GDM1 (cell line): ENCODE measurements around the gene USP44.
"Not testable (repeated sequence)": the region's sequence is repeated elsewhere in the genome, so short reads cannot be mapped to it uniquely, and the experiment has no call there.

ENCODE experiments used
- DNase-seq: peaks from one replicate; lab custom pipeline; 2025; lab: John Stamatoyannopoulos, UW

Gene USP44

DNA sequence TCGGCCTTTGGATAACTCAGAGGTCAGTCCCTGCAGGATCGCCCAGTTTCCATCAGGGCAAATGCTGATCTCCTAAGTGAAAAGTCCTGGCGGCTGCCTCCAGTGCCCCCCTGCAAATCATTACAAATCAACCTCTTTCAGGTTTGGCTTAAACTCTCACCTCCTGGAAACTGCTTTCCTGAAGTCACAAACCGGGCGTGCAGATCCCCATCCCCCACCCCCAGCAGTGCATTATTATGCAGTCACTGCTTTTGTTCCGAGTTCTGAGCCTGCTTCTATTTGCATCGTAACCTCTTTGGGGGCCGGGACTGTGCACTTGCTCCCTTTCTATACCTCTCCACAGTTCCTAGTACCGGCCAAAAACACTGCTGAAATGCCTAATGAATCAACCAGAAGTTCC is at the start of gene USP44:
TSS of gene USP44 (minus strand) at position 172 of the 400 bp plus-strand sequence. CDS start 17,220 bp downstream, outside the sequence.
- no peak for DNase-seq

DNA sequence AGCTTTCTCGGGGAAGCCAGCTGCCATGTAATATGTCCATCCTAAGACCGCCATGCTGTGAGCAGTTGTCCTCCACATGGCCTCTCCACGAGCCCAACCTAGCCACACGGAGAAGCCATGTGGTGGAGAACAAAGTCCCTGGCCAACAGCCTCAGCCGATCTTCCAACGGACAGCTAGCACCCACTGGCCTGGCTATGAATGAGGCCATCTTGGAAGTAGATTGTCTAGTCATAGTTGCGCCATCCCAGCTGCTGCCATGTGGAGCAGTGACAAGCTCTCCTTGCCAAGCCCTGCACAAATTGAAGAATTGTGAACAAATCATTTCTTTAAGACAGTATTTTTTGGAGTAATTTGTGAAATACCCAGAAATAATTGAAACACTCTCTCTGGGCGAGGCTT is 49.3 kb upstream of the USP44 start:
- DNase-seq: no peak

DNA sequence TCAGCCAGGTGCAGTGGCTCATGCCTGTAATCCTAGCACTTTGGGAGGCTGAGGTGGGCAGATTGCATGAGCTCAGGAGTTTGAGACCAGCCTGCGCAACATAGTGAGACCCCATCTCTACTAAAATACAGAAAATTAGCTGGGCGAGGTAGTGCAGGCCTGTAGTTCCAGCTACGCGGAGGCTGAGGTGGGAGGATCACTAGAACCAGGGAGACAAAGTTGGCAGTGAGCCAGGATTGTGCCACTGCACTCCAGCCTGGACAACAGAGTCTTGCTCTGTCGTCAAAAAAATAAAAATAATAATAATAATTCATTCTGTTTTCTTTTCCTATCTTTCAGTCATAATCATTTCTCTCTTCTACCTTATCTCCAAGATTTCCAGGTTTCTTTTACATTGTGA is 48.6 kb upstream of the USP44 start:
- no peak for DNase-seq

DNA sequence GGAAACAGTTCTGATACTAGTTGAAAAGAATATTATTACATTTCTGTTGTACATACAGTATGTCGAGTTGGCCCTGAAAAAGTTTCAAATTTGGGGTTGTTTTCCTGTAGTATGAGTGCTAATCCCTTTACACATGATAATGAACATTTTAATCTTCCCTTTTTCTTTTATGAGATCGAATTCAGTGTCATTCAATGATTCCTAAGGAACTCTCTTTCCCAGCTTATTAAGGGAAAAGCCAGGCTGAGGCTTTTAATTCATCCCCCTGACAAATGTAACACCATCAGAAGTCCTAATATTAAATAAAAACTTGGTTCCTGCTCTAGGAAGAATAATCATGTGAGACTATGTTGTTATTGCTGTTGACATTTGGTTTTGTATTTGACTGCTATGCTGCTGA is 42.9 kb upstream of the USP44 start:
- DNase-seq: no peak

DNA sequence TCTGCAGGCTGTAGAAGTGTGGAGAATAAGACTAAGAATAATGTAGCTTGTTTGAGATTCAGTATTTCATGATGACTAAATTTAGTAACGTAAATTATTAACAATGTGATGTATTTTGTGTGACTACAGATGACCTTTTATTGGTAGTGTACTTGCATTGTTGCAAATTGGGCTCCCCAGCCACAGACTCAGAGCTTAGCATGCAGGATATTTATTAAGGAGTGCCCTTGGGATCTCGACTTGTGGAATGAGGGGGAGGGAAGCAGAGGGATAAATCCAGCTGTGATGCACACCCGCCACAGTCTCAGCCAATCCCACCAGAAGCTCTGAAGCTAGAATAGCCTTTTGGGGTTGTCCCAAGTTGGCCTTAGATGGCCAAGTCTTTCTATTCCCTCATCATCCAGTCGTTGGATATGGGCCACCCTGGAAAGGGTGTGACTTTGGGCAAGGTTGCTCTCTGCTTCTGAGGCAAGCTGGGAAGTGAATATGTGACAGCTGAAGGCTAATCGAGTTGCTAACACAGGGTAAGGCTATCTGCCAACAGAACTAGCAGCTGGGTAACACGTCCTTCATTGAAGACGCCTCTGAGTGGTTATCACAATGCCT is 42.1 kb upstream of the USP44 start:
- no peak for DNase-seq

DNA sequence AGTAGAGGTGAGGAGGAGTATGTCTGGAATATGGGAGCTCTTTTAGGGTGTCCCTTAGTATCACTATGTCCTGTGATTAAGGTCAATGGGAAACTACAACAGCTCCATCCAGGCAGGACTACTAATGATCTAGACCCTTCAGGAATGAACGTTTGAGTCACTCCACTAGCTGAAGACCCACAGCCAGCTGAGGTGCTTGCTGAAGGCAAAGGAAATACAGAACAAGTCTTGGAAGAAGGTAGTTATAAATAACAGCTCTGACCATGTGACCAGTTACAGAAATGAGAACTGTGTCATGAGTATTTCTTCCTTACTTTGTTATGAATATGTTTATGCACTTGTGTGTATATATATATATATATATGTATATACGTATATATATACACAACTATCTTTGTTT is 40.5 kb upstream of the USP44 start:
- DNase-seq: no peak

DNA sequence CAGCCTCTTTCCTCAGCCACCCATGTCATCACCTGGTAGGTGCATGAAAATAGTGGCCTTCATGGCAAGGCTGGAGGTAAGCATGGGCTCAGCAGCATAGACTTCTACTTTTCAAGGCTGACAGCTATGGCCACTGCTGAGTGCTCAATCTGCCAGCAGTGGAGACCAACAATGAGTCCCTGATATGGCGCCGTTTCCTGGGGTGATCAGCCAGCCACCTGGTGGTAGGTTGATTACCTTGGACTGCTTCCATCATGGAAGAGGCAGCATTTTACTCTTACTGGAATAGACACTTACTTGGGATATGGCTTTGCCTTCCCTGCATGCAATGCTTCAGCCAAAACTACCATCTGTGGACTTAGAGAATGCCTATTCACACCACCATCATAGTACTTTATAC is 39.5 kb upstream of the USP44 start:
- no peak for DNase-seq

DNA sequence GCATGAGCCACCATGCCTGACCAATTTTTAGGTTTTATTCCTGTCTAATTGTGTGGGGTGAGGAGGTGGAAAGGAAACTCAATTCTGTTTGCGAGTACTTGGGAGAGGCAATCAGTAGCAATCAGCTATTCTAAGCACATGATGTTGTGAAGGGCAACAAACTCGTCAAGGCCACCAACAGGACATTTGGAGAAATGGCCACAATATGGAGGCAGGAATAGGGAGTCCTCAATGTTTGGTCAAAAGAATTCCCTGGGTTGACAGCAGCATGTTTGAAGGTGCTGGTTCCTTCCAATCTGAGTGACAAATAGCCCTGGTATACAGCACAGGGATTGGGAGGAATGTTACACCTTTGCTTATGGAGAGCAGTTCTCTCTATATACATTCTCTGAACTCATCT is 32.7 kb upstream of the USP44 start:
- DNase-seq: no peak

DNA sequence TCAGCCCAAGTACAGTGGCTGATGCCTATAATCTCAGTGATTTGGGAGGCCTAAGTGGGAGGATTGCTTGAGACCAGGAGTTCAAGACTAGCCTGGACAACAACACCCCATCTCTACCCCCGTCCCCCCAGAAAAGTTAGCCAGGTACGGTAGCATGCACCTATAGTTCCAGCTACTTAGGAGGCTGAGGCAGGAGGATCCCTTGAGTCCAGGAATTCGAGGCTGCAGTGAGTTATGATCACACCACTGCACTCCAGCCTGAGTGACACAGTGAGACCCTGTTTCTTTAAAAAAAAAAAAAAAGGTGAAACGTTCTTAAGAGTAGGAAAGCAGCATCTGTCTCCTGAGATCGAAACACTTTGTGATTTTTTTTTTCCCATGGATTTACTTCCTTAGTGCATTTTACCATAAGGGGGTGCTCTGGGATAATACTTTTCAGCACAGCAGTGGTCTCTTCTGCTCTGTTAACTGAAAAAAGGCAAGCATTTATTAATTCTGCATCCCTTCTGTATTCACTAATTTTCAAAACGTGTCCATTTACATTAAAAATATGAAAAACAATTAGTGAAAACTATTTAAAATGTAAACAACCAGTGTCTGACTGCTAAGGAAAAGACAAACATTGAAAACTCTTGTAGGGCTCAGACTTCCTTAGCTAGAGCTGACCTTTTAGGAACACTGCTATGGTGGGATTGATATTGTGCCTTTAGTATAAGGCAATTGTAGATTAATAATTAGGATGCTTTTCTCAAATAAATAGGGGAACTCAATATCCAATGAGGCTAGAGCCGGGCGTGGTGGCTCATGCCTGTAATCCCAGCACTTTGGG is 31.2 kb upstream of the USP44 start:
- no peak for DNase-seq

DNA sequence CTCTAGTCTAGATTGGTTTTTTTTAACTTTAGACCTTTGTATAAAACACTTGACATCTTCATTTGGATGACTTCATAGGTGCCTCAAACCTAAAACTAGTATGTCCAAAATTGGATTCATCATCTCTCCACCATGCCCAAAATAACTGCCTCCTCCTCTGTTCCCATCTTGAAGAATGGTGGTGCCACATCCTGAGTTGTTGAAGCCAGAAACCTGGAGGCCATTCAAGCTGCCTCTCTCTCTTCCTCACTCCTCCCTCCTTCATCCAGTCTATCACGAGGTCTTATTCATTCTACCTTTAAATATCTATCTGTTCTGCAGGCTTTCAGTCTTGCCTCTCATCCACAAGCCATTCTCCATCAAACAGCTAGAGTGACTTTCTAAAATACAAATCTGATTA is 26.5 kb upstream of the USP44 start:
- DNase-seq: no peak

DNA sequence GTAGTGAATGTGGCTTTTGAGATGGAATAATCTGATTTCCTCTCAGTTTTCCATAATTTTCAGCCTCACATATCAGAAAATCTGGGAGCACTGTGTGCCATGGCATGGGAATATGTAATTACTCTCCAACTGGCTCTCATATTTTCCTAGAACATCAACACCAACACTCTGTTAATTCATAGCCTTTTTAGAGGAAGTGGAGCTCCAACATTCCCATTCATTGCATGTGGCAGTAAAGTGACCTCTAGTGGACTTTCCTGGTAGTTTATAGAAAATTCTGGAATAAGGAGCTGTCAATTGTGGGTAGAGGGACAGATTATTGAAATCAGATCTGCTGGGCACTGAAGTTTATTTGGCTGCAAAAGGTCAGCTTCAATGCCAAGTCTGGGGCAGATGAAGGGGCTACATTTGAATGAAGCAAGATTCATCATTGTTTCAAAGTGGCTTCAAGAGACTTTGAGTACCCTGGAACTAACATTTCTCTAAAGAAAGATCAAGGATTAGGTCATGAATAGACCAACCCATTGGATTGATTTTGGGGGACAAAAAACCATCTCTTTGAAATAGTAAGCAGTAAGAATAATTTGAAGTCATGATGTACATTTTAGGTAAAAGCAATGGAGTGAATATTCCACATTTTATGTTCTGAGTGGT is 23.6 kb upstream of the USP44 start:
- DNase-seq: no peak

DNA sequence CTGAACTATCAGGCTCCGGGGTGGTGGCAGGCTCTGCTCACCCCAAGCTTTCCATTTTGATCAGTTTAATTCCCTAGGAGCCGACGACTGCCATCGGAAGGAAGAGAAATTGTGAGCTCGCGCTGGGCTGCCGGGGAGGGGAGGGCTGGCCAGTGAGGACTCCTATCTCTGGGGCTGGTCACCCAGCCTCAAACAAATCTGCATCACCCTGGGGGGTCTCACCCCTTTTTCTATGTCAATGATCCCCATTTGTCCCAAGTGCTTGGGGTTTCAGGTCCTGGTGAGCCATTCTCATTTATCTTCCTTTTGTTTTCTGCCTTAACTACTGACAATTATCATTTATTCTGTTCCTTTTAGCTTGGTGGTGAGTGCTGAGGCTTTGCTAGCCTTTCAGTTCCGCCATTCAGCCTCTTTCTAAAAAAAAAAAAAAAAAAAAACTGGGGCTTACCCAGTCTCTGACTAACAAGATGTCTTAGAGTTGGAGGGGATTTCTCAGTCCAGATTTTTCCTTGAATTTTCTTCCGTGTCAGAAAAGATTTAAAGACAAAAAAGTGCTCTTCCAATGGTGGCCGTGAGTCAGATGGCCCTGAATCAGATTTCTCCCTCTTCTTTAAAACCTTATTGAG is 22.8 kb upstream of the USP44 start:
- DNase-seq: no peak

DNA sequence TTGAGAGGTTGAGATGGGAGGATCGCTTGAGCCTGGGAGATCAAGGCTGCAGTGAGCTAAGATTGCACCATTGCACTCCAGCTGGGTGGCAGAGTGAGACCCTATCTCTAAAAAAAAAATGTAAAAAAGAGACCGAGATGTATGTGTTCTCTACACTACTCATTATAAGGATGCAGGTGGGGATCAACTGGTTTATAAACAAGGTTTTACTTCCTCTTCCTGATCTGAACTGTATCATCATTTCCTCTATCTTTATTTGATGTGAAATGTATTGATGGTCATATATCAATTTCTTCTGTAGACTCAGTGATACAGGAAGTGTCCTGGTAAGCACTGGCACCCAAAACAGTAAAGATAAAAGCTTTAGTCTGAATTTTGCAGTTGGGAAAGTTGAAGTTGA is 20.1 kb upstream of the USP44 start:
- DNase-seq: no peak

DNA sequence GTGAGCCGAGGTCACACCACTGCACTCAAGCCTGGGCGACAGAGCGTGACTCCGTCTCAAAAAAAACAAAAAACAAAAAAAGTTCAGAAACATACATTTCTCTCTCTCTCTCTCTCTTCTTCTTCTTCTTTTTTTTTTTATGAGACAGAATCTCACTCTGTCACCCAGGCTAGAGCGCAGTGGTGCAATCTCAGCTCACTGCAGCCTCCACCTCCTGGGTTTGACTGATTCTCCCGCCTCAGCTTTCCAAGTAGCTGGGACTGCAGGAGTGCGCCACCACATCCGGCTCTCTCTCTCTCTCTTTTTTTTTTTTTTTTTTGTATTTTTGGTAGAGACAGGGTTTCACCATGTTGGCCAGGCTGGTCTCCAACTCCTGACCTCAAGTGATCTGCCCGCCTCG is 16.8 kb upstream of the USP44 start:
- DNase-seq: not testable (repeated sequence)

DNA sequence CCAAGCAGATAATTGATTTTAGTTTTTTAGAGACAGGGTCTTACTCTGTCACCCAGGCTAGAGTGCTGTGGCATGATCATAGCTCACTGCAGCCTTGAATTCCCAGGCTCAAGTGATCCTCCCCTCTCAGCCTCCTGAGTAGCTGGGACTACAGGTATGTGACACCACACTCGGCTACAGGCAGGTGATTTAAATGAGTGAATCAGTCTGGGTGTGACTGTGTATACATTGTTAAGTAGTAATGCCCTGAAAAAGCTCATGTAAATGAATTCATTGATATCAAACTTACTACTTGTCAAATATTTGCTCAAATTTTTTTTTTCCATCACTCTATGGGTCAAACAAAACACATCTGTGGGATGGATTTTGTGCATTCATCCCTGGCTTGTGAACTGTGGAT is 6.3 kb upstream of the USP44 start:
- DNase-seq: no peak

DNA sequence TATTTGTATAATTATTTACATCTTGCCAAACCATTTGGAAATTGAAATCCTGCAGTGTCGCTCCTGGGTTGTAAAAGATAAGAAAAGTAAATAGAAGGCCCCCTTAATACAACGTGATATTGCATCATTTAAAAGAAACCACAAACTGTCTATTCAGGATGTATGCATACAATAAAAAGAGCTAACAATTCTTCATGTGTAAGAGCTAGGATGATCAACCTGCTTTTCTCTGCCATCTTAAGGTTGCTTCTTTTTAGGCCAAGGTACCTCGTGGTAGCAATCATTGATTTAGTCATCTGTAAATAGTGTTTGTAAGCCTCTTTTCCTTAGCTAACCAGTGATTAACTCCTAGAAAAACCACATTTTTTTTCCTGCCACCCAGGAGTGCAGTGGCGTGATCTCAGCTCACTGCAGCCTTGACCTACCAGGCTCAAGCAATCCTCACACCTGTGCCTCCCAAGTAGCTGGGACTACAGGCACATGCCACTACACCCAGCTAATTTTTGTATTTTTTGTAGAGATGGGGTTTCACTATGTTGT is 3.3 kb upstream of the USP44 start:
- DNase-seq: no peak

DNA sequence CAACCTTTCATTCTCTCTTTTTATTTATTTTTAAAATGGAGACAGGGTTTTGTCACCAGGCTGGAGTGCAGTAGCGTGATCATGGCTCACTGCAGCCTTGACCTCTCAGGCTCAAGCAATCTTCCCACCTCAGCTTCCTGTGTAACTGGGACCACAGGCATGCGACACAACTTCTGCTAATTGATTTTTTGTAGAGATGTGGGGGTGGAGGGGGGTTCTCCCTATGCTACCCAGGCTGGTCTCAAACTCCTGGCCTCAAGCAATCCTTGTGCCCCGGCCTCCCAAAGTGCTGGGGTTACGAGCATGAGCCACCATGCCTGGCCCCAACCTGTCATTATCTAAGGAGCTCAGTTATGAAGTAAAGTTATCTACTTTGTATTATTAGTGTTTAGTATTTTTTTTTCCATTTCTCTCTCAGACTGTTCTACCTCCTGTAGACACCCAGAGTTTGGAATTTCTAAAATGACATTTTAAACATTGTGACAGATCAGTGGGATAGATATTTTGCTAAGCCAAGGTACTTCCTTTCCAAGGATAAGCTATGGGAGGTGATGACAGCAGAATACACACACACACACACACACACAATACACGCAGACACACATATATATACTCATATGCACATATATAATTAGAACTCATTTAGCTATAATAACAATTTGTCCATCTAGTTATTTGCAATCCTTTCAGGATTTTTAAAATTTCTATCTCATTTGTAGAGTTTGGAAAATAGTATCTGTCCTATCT is 2.1 kb upstream of the USP44 start:
- DNase-seq: no peak

DNA sequence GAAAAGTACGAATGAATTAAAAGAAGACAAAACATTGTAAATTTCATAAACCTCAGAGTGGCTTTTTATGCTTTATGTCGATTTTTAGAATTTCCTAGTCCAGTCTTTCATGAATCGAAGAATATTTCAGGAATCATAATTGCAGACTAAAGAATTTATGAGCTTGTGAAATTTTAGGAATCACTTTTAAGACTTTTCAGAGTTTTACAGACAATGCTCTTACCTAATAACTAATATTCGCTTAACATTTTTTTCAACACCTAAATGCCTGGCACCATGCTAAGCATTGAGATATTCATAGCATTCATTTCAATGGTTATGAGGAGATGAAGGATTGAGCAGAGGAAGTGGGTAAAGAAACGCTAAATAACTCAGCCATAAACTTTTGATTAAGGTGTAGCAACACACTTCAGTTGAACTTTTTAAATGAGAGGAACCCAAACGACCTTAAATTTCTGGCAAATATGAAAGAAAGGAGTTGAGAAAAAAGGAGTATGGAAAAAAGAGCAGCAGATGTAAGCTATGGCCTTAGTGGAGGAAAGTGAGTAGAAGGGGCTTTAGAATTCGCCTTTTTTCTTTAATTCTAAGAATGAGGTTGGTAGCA is 739 bp upstream of the USP44 start:
- DNase-seq: no peak

DNA sequence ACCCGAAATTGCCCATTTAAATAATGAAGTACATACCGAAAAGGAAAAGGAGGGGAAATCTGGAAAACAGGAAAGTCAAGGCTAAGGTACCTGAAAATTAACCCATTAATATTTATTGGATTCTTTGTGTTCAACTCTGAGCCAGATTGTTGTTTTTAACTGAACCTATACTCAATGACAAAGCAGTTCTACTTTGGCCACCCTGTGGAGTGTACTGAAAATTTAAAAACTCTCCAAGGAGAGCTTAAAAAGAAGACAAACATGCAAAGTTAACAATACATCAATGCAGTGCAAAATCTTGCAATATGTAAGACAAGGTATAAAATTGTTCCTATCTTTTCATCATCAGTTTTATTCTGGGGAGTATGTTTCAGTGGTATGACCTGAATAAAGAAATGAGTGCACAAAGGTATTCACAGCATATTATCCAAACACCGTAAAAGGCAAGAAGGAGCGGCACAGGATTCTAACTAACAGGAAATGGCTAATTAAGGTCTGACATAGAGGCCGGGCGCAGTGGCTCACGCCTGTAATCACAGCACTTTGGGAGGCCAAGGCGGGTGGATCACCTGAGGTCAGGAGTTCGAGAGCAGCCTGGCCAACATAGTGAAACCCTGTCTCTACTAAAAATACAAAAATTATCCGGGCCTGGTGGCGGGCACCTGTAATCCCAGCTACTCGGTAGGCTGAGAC is 1.7 kb downstream of the USP44 start:
- no peak for DNase-seq

DNA sequence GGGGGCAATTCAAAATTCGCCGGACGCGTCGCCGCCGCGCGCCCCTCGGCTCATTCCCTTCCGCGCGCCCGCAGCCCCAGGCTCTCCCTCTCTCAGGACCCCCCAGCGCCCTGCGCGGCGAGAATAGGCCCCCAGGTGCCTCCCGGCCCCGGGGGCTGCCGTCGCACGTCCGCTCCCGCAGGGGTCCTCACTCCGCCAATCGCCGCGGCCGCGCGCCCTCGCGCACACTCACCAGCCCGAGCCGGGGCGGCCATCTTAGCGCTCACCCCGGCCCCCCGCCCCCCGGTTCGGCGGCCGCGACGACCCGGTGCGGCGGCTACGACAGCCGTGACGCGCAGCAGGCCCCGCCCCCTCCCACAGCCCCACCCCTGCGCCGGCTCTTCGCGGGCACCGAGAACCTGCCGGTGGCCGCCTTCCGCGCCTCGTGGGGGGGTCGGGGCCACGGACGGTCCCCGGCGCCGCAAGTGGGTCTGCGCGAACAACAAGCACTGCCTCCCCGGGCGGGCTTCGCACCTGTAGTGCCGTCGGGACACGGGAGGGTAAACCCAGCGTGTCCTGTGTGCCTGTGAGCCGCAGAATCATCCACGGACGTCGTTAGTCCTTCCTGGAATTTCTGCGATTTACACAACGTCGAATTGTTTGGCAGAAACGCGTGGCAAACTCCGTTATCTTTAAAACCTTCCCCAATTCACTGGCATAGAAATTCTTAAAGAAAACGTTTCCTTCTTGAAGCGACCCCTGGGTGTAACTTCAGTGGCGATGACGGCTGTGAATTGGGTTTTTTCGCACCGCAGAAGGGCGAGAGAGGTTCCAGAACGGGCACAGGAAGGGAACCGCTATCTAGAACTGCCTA is 2.5 kb downstream of the USP44 start:
- no peak for DNase-seq
